H1 (cell line): ENCODE measurements around the gene GSG1L2.

Experiments
- CTCF ChIP-seq, 3 experiments: IDR thresholded peaks; 1 replicate in 2 of 3; 2 replicates in 1 of 3; pipeline versions ENCODE4 v1.5.1 to v1.6.1; 2011; ENCODE audit warnings: low read length in 3 of 3, mild to moderate bottlenecking in 3 of 3, inconsistent platforms in 2 of 3, low read depth in 1 of 3, moderate library complexity in 1 of 3; ENCODE audit not compliant: insufficient read depth in 1 of 3; ENCODE audit errors: control extremely low read depth in 1 of 3
- USF2 ChIP-seq: IDR thresholded peaks from 2 replicates; pipeline ENCODE4 v1.6.1; 2011; ENCODE audit warnings: low read length, improper control_type of control experiment
- ZNF274 ChIP-seq: IDR thresholded peaks from 2 replicates; pipeline ENCODE4 v1.7.0; 2012; ENCODE audit warnings: low read length, borderline replicate concordance; ENCODE audit errors: extremely low read depth

GRCh38 chr17:9844153-9844552 lies 22.3 kb upstream of the GSG1L2 start:
- TF ChIP-seq USF2 (no peak), CTCF (IDR thresholded peaks at IDR 0.05; ENCODE audit: control extremely low read depth in 1 of 3, insufficient read depth in 1 of 3, low read depth in 1 of 3, low read length in 3 of 3) (no peak), ZNF274 (no peak)
